GM21528 (cell line): Measurements from ENCODE around the gene MRPL21.
A peak's percentile ranks its signal among the peaks of the same experiment; 100 is the strongest.
"Not testable (repeated sequence)": the region's sequence is repeated elsewhere in the genome, so short reads cannot be mapped to it uniquely, and the experiment has no call there.

Experiments used
- ATAC-seq: cut with Tn5 transposase; IDR thresholded peaks from one replicate; pipeline ENCODE4 v1.9.1; 2021; ENCODE audit warnings: mild to moderate bottlenecking, moderate library complexity; ENCODE audit not compliant: unreplicated experiment, low FRiP score

Gene MRPL21

DNA sequence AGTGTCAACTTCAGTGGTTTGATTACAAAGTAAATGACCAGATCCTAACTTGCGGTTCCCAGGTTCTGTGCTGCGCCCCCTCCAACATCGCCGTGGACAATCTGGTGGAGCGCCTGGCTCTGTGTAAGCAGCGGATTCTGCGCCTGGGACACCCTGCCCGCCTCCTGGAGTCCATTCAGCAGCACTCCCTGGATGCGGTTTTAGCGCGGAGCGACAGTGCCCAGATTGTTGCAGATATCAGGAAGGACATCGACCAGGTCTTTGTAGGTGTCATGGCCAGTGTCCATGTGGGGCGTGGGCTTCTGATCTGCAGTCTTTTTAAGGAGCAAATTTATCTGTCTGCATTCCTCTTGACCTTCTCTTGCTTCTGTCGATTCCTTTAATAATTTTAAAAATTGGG is 11.1 kb upstream of the MRPL21 start:
- no peak for ATAC-seq

DNA sequence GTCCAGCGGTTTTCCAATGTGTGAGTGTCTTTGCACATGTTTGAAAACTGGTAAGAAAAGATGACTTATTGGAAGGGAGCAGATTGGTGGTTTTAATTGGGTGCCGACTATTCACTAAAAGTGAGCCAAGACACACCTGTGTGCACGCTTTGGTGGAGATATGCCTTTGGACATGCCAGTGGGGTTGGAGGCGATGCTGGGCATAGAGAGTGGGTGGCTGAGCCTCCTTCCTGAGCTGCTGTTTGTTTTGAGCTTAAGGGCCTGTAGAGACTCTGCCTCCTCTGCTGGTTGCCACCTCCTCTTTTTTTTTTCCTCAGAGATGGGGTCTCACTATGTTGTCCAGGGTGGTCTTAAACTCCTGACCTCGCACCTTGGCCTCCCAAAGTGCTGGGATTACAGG is 9.6 kb upstream of the MRPL21 start:
- no peak for ATAC-seq

DNA sequence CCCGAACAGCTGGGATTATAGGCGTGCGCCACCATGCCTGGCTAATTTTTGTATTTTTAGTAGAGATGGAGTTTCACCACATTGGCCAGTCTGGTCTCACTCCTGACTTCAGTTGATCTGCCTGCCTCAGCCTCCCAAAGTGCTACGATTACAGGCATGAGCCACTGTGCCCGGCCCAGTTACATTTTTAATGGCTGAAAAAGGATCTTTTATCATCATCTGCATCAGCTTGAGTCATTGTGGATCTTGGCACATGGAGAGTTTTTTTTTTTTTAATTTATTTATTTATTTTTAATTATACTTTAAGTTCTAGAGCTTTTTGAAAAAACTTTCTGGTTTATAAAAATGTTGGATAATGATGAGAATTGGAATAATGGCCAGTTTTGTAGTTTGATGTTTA is 8.6 kb upstream of the MRPL21 start:
- ATAC-seq: no peak

DNA sequence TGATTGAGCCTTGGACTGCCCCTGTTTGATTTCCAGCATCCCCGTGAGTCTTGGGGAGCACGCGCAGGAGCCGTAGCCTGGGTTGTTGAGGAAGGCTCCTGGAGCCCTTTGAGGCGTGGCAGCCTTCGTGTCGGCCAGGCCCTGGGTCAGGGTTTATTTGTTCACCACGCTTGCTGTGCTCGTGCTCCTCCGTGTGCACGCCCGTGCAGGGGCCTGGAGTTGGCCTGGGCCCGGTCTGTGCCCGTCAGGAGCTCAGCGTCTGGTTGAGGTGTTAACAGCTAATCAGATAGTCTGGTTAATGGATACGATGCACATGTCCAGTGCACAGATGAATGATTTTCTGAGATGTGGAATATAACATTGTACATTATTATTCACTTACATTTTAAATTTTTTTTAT is 8.1 kb upstream of the MRPL21 start:
- ATAC-seq: no peak

DNA sequence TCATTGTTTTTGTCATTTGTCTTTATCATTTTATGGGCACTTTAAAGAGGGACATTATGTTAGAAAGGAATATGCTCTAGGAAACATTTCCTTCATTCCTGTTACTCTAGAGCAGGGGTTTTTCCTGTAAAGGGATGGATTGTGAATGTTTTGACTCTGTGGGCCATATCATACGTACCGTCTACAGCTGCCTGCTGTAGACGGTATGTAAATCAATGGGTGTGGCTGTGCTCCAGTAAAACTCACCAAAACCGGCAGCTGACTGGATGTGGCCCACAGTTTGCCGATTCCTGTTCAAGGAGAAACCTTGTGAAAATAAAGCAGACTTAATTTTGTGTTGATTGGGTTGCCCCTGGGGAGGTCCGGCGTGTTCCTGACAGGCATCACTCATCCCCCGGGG is 7.3 kb upstream of the MRPL21 start:
- ATAC-seq: no peak

DNA sequence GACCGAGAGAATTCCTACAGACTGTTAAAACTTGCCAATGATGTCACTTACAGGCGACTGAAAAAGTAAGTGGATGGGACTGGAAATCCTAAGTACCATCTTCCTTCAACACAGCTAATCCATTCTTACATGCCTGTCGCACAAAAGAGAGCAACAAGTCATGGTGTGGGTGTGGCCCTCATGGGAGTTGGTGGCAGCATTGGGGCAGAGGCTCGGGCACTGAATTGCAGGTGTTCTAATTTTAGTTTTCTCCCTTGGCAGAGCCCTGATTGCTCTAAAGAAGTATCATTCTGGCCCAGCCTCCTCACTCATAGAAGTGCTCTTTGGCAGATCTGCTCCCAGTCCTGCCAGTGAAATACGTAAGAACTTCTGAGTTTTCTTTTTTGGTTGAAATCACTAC is 4.6 kb upstream of the MRPL21 start:
- no peak for ATAC-seq

DNA sequence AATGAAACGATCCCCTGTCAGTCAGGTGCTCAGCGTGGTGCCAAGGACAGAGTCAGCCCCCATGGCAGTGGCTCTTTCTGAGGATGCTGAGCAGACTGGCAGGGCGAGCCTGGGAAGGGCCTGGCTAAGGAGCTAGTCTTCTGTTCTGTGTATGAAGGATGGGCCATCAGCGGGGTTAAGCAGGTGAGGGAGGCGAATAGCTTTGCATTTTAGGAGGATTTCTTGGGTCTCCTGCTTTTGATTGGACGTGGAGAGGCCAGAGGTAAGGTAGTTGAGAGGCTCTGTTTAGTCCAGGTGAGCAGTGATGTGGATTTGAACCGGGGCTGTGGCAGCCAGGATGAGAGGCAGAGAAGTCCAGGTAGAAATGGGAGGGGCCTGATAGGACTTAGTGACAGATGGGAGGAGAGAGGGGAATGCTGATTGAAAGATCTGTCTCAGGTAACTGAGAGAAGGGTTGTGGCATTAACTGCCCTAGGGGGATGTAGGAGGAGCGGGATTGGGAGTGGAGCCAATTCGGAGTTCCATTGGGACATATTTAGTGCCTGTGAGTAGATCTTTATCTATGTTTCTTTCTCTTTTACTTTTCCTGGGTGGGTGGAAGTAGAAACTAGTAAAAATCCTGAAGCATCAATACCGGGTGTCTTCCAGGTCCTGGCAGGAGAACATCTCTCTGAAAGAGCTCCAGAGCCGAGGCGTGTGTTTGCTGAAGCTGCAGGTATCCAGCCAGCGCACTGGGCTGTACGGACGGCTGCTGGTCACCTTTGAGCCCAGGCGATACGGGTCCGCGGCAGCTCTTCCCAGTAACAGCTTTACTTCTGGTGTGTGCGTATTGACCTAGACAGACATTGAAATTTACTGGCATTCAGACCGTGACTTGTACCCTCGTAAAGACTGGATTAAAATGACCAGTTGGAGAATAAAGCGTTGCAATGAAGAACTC is 2.1 kb upstream of the MRPL21 start:
- no peak for ATAC-seq

DNA sequence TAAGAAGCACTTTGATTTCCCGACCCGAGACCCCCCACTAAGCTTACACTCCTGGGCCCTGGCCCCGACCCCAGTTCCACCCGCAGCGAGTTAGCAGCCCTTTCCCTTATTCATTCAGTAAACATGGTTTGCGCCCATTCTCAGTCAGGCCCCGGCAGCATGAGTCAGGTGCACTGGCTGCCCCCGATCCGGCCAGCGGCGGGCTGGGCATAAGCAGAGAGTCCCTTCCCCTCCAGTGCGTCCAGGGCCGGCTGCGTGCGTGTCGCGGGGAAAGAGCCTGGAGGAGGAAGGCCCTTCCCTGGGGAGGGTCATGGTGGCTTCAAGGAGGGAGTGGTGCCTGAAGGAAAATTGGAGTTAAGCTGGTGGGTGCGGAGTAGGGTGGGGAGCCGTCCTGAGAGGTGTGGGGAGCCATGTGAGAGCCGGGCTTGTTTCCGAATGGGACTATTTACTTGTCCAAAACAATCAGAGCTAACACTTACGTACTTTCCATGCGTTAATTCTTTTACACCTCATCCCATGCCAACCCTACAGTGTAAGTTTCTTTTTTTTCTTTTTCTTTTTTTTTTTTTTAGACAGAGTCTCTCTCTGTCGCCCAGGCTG is 716 bp upstream of the MRPL21 start:
- peak; percentile 23 for ATAC-seq

DNA sequence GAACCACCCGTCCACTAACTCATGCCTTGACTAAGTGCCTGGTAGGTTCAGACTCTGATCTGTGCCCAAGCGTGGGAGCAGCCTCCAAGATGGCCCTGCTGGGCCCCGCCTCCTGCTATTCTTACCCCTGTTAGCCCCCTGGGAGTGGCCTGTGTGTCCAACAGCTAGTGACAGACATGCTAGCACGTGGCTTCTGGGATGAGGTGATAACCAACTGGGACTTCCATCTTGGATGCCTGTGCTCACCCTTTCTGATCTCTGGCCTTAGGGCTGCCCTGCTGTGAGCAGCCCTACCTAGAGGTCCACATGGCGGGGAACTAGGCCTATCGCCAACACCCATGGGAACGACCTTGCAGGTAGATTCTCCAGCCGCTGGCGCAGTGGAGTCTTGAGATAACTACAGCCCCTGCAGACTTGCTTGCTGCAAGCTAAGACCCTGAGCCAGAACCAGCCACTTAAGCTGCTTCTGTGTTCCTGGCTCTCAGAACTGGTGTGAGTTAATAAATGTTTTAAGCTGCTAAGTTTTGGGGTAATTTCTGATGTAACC is 2.7 kb downstream of the MRPL21 start:
- no peak for ATAC-seq

DNA sequence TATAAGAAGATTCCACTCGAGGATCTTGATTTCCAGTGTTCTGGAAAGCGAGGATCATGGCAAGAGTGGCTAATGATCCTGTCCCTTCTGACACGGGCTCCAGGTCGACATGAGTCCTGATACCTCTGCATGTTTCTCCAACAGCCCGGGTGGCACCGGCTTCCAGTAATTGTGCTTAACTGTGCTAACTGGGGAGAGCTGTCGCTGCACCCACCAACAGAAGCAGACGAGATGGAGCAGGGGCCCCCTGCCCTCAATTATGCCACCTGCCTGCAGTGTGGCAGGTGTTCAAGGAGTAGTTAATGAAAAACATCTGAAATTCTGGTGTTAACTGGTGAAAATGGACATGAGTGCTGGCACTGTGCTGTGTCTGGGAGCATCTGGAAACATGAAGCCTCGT is 6.2 kb downstream of the MRPL21 start:
- no peak for ATAC-seq

DNA sequence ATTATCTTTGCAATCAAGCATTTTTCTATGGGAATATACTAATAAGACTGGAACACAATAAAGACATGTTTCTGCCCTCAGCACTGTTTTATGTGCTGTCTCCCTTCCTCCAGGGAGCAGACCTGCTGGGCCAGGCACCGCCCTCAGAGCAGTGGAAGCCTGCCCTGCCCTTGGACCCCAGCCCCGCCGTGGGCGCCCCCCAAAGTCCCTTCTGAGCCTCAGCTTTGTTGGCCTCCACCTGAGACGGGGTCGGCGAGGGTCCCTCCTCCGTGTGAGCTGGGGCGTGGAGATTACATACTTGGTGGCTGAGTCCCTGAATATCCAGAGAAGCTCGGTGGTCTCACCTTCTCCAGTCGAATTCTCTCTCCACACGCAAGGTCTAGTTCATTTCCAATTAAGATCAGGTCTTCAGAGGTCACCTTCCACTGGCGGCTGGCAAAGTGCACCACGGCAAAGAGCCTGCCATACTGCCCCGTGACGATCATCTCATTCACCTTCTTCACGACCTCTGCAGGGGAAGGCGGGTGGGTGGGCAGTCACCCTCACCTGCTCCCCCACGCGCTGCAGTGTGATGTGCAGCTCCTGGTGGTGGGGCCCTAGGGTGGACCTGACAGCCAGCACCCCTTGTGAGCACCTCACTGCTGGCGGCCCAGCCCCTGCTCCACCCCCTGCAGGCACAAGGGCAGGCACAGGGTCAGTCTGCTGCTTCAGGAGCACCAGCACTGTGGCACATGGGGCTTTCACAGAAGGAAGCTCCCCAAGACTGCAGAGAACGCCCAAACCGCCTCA is 7.3 kb downstream of the MRPL21 start:
- no peak for ATAC-seq

DNA sequence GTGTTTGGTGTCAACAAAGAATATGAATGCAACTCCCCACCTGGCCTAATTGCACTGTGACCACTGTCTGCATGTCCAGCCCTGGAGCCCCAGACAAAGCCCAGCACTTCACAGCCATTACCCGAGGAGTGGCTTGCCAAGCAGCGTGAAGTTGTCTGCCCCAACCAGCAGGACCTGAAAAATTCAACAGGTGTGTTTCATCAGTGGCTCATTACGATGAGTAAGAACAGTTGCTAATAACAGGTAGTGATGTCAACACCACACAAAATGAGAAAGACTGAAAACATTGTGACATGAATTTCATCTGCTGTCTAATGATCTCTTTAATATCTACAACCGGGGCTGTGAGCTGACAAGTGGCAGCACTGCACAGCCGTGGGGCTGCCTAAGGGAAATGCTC is 10.3 kb downstream of the MRPL21 start:
- ATAC-seq: no peak

DNA sequence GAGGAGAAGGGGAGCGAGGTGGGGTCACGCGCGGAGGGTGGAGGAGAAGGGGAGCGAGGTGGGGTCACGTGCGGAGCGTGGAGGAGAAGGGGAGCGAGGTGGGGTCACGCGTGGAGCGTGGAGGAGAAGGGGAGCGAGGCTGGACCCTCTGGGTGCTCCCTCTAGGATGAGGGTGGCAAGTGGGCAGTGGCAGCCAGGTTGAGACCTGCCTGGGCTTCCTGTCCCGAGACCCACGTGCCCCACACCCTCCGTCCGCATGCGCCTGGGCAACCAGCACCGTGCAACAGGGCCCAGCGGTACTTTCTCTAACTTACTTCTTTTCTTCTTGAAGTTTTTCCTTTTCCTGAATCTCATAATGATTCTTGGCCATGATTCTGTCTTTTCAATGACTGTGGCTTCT is 11.1 kb downstream of the MRPL21 start:
- no peak for ATAC-seq

DNA sequence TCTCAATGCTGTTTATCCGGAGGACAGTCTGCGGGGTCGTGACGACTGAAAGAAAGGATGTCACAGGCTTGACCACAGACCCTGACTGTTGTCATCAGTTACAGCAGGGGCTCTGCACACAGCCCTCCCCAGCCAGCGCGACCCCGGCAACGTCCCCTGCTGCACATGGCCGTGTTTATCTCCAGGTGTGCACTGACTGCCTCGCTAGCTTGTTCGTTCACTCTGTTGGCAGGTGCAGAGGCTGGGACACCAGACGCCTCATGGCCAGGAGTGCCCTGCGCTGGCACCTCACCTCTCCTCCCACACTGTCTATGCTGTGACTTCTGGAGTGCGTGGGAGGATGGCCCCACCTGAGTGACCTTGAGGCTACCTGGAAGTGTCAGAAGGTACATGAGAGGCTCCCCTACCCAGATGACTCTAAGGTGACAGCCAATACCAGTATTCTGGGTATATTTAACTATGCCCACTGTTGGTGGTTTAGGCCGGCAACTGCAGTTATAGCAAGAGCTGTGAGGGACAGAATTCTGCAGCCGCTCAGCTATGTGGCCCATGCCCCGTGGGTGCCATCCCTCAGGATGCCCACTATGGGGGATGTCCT is 12.2 kb downstream of the MRPL21 start:
- ATAC-seq: no peak

DNA sequence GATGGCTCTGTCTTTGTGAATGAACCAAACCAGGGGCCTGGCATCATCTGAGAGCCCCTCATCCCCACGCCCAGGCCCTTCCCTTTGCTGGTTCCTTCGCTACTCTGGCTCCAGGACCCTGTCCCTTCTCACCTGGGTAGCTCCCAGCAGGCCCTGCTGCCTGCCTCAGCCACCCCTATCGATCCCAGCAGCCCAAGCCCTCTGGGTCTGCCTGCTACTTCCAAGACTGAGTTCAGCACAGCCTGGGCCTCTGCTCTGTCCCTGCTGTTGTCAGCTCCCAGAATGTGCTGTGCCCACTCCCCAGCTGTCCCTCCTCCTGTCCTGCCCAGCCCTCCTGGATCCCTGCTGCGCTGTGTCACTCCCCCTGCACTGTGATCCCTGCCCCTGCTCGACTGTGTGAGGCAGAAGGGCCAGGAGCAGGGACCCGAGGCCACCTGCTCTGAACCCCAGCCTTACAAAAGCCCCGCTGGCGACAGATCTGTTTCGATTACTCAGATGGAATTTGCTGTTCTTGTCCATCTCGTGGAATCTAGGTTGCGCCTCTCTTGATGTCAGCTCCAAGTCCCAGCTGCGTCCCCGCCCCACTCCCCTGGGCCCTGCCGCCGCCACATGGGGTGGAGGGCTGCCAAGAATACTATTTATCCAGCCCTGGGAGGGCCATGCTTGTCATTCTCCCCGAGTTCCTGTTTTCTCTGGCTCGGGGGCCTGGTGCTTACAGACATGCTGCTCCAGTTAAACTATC is 13.0 kb downstream of the MRPL21 start:
- ATAC-seq: no peak

DNA sequence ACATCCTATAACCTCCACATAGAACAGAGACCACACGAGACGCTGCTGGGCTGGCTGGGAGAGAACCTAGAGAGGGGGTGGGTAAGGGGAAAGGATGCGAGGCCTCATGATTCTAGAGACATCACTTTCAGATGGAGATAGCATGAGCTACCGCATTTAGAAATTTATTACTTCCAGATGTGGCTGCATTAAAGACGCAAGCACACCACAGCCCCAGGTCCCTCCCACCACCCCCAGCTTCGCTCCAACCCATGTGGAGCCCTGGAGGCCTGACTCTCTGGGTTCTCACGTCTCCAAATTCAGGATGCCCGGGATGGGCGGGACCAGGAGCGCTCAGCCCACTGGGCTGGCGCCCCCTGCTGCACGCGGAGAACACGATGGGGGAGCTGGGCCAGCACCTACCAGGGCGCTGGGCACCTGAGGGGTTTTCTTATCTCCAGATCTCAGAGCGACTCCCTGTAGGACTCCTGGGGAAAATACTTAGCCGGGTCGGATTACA is 13.6 kb downstream of the MRPL21 start:
- ATAC-seq: no peak

DNA sequence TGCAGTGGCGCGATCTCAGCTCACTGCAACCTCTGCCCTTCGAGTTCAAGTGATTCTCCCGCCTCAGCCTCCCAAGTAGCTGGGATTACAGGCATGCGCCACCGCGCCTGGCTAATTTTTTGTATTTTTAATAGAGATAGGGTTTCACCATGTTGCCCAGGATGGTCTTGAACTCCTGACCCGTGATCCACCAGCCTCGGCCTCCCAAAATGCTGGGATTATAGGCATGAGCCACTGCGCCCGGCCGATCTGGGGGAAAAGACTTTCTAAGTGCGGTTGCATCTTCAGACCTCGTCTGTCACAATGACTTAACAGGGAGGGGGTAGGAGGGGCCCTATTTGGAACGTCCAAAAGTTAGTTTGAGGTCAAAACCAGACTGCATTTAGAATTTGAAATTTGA is 18.8 kb downstream of the MRPL21 start:
- not testable (repeated sequence) for ATAC-seq

DNA sequence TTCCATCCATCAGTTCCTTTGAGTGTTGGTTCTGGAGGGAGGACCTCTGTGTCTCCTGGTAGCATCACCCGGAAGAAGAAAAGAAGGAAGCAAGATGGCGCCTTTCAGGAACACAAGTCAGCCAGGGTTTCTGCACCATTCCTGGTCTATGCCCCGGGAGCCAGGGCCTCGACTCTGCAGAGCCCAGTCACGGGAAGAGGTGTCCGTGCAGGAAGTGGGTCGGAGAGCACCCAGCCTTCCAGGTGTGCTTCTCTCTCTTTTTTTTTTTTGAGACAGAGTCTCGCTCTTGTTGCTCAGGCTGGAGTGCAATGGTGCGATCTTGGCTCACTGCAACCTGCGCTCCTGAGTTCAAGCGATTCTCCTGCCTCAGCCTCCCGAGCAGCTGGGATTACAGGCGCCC is 21.2 kb downstream of the MRPL21 start:
- no peak for ATAC-seq

DNA sequence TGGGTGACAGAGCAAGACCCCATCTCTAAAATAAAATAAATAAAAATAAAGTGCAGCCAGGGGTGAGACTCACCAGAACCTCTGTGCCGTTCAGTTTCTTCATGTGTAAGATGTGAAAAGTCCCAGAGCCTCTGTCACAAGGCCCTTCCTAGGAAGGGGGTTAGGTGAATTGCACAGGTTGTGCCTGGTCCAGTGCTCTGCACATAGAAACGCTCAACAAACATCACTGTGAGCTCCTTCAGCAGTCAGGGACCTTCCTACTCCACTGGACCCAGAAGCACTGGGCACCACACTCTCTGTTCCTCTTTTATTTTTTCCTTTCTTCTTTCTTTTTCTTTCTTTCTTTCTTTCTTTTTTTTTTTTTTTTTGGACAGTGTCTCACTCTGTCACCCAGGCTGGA is 22.3 kb downstream of the MRPL21 start:
- ATAC-seq: no peak

DNA sequence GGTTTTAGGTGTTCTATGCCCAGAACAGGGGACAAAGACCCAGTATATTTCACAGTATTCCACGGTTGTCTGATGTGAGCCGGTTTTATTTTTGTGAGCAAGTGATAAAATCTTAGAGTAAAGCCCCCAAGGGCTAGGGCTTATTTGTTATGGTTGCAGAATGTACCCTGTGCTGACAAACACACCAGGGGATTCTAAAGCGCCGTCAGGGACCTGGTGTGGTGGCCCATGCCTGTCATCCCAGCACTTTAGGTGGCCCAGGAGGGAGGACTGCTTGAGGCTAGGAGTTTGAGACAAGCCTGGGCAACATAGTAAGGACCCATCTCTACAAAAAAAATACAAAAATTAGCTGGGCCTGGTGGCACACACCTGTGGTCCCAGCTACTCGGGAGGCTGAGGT is 22.8 kb downstream of the MRPL21 start:
- no peak for ATAC-seq
